ENCODE measurements around the gene SEM1. TPM values are rescaled to one million over a fixed set of nuclear protein-coding genes. Genes with fewer than 3 reads are reported as not detected.

The SEM1 gene
- total and polyA plus RNA-seq, 2 of the 8 experiments (the other 6 are each of a cell fraction or from before 2014, with no cell fraction given): 20.8 to 75.3 TPM

GRCh38 chr7:96699219-96699871, 10.3 kb downstream of the SEM1 start:
- Histone ChIP-seq H2AFZ (ENCODE audit: low read length) (no peak overlapping the region), H3K14ac (ENCODE audit: insufficient read length) (no peak overlapping the region), H3K79me1 (ENCODE audit: low read depth, low read length) (peaks cover 8% of the 10 kb centered on the region), H2BK5ac (ENCODE audit: low read depth, low read length) (no peak overlapping the region), H4K91ac (replicated peaks; ENCODE audit: insufficient read length, low read length) (no peak overlapping the region), H2BK15ac (ENCODE audit: low read length) (no peak overlapping the region), H3K4ac (replicated peaks; ENCODE audit: insufficient read length, low read depth, low read length) (no peak overlapping the region), H2BK20ac (ENCODE audit: low read length) (no peak overlapping the region), H2BK120ac (replicated peaks; ENCODE audit: low read depth, low read length) (no peak overlapping the region), H3K4me2 (ENCODE audit: insufficient read depth in 1 of 2, low read depth in 2 of 2, low read length in 2 of 2) (no peak overlapping the region), H4K5ac (ENCODE audit: insufficient read length, low read depth, low read length) (no peak overlapping the region), H3K56ac (replicated peaks; ENCODE audit: insufficient read length, low read depth, low read length) (no peak overlapping the region), H4K8ac (ENCODE audit: extremely low read depth, insufficient read depth, low read length) (no peak overlapping the region), H3K27me3 (replicated peaks in 1 of 4; ENCODE audit: control insufficient read depth in 3 of 4, extremely low read depth in 1 of 4, insufficient read depth in 3 of 4, low read length in 3 of 4) (no peaks in the 10 kb centered on the region), H3K9me3 (ENCODE audit: insufficient read depth in 2 of 2, low read depth in 1 of 2, low read length in 1 of 2) (no peaks in the 10 kb centered on the region), H4K20me1 (replicated peaks in 1 of 2; ENCODE audit: control insufficient read depth in 1 of 2, insufficient read depth in 2 of 2, low read length in 2 of 2) (peaks cover 4 to 8% of the 10 kb centered on the region in 2 experiments), H3K4me1 (replicated peaks in 1 of 4; ENCODE audit: control insufficient read depth in 3 of 4, insufficient read depth in 4 of 4, low read length in 3 of 4) (no peaks in the 10 kb centered on the region), H3K79me2 (ENCODE audit: control insufficient read depth in 1 of 2, insufficient read depth in 2 of 2, low read length in 2 of 2) (peaks cover 11 to 100% of the 10 kb centered on the region in 2 experiments), H3K23ac (ENCODE audit: insufficient read length) (no peak overlapping the region), H3K27ac (ENCODE audit: low read depth, low read length) (no peak overlapping the region), H3K36me3 (ENCODE audit: control insufficient read depth in 2 of 4, insufficient read depth in 4 of 4, low read length in 3 of 4) (peaks cover 0 to 2% (median 1%) of the 10 kb centered on the region in 4 experiments; a peak in 1 of 8 replicates), H3K18ac (ENCODE audit: extremely low read depth, low read length) (no peak overlapping the region), H3K9ac (replicated peaks in 1 of 4; ENCODE audit: extremely low read depth in 1 of 4, low read depth in 3 of 4, low read length in 3 of 4) (no peak overlapping the region), H2AK5ac (ENCODE audit: low read depth, low read length) (no peak overlapping the region), H3K23me2 (ENCODE audit: low read depth, low read length) (no peaks in the 10 kb centered on the region), H2BK12ac (ENCODE audit: low read depth, low read length) (no peak overlapping the region), H3K4me3 (ENCODE audit: extremely low read depth in 1 of 4, insufficient read depth in 2 of 4, low read depth in 3 of 4, low read length in 4 of 4) (no peak overlapping the region)
- TF ChIP-seq MAFK (IDR thresholded peaks at IDR 0.05; ENCODE audit: low read depth, low read length) (no peak), EZH2 (IDR thresholded peaks at IDR 0.05; ENCODE audit: low read depth, low read length, severe bottlenecking) (no peak), SIRT6 (IDR thresholded peaks at IDR 0.05; ENCODE audit: low read length) (no peak), JUND (IDR thresholded peaks at IDR 0.05; ENCODE audit: low read length) (no peak), FOSL1 (IDR thresholded peaks at IDR 0.05; ENCODE audit: insufficient read depth, low read depth, low read length) (no peak), BRCA1 (IDR thresholded peaks at IDR 0.05; ENCODE audit: low read depth, low read length) (no peak), EP300 (IDR thresholded peaks at IDR 0.05; ENCODE audit: borderline replicate concordance in 1 of 2, low read depth in 2 of 2, low read length in 2 of 2) (no peak), KDM1A (IDR thresholded peaks at IDR 0.05; ENCODE audit: borderline replicate concordance, low read length) (no peak), CBX5 (IDR thresholded peaks at IDR 0.05; ENCODE audit: low read depth, low read length) (no peak)
- CTCF ChIA-PET (ENCODE audit: partially characterized antibody): no interaction called here
- no peak for FAIRE-seq
- 97% methylated on average over 4 of the region's 4 CpGs; no CpG with 5 or more reads in 1 of the 2 experiments for WGBS, 2 experiments (ENCODE audit: extremely low coverage in 1 of 2, insufficient coverage in 1 of 2, insufficient read length in 1 of 2, insufficient replicate concordance in 2 of 2, low coverage in 1 of 2, low lambda C conversion rate in 2 of 2, missing lambda C conversion rate in 1 of 2)
- no peak for DNase-seq (ENCODE audit: low read depth in 1 of 2, low spot score in 2 of 2)
- POLR2A ChIA-PET (ENCODE audit: partially characterized antibody): interaction anchor here (1.0 kb wide), 1 partner anchor 35 kb away, joined by 3 read pairs; no protein-coding TSS in a partner anchor
